DLD1 (cell line): ENCODE data around the gene KLK7.

Experiments used
- in situ Hi-C: cut with HindIII; loops from 2 replicates; pipeline ENCODE4 v1.10.0; 2017; ENCODE audit warnings: low sequenced_read_pairs

The KLK7 gene

GRCh38 chr19:50983625-50984292 is at the start of gene KLK7:
Gene KLK7, minus strand, starts transcription at chr19:50983917. Its CDS starts 1,518 bp downstream, at chr19:50982399.
- in situ Hi-C loops: no loop called here

GRCh38 chr19:51031880-51032225 is 48.1 kb upstream of the KLK7 start:
- in situ Hi-C loops: no loop called here

DNA sequence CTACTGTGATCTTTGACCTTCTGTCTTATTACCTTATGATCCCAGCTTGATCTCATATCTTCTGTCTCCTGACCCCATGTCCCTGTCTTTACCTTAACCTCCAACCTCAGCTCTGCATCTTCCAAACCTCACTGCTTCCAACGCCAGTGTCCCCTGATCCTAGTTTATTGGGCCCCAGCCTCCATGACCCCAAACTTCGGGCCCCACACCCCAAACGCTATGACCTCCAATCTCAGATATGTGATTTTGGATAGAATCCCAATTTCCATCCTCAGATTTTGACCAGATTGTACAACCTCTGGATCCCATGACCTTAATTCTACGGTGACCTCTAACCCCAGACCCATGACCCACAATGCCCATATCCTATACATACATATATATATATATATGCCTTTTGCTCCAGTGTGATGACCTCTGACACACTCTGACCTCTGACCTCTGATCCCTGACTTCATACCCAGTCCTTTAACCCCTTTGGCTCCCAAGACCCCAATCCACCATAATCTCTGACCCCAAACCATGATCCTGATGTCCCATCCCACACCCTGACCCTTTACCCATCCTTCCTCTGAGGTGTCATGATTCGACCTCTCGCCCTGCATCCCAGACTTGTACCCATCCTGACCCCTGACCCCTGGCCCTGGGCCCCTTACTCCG is 47.6 kb upstream of the KLK7 start:
- in situ Hi-C loops: no loop called here

- in situ Hi-C loops: no loop called here
Measured at GRCh38 chr19:51030631-51031030, 46.9 kb upstream of the KLK7 start.

DNA sequence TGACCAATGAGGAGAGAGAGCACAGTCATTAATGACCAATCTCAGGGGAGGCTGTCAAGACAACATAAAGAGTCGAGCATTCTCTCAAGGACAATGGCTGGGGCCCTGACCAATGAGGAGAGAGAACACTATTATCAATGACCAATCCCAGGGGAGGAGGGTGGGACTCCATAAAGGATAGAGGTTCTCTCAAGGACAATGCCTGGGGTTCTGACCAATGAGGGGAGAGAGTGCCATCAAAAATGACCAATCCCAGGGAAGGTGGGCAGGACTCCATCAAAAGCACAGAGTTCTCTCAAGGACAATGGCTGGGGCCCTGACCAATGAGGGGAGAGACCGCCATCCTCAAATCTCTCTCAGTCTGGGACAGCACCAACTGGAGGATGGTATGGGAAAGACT is 46.0 kb upstream of the KLK7 start:
- in situ Hi-C loops: no loop called here

DNA sequence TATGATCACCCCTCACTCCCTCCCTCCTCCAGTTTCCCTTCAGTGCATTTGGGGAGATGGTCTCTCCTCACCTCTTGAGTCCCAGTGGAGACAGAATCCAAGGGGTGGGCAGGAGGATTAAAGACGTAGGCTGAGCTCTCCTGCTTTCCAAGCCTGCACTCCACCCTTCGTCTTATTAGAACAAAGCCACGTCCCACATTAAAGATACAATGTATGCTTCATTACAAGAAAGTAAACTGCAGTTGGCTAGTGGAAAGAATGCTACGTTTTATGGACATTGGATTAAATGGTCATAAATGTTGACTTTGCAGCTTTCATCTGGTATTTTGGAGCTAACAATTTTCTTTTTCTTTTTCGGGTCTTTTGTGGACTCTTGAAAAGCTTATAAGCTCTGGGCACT is 44.2 kb upstream of the KLK7 start:
- in situ Hi-C loops: no loop called here

DNA sequence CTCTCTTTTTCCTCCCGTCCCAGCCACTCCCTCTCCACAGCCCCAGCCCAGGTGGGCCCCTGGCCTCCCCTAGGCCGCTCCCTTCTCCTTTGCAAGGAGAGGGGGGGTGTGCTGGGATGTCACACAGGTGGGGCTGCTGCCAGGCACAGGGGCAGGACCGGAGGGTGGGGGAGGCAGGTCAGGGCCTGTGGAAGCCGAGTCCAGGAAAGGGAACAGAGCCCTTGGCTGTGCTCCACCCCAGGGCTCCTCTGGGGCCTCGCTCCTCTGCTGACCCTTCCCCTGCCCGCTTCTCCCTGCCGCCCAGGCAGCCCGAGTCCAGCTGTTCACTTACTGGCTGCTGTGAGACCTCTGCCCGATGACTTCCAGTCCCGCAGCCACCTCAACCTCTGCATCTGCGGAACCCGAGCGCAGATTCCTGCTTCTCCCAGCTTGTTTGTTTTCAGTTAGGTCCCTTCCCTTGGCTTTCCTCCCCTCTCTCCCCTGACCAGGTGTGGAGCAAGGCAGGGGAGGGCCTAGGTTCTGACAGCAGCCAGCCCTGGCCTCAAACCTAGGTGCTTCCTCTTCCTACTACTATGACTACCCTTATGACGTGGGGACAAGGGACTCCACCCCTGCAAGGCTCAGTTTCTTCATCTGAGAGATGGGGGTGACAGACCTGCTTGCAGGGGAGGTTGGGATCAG is 43.5 kb upstream of the KLK7 start:
- in situ Hi-C loops: no loop called here

- in situ Hi-C loops: no loop called here
Measured at GRCh38 chr19:51026554-51026831, 42.8 kb upstream of the KLK7 start, which contains the start of gene KLK11. Gene KLK11, minus strand, starts transcription at chr19:51026616. Its CDS starts 985 bp downstream, at chr19:51025631.

DNA sequence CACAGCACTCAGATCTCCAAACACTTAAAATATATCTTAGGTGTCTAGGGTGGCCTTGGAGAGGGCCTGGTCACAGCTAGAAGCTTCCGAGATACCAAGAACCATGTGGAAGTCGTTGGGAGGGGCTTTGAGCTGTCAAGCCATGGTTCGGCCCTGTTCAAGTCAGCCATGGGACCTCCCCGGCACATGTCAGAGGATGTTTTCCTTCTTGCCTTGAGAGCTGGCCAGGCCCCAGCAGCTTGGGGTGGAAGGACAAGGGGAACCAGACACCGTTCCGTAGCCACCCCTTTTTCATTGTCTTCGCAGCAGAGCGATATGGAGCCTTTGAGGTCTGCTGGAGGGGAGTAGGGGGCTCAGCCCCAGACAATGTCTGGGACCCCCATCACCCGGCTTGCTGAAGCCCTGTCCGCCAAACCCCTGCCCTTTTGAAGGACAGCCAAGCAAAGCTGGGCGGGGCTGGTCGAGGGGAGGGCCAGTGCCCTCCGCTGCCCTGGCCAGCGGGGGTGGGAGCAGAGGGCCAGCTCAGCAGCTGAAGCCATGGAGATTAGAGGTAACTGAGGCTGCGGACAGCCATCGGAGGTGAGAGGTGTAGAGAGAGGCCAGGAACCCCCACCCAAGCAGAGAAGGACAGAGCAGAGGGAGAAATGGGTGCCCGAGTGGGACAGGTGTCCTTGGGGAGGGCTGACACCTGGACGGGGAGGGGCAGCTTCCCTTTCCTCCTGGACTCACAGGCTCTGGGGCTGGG is 42.3 kb upstream of the KLK7 start:
- in situ Hi-C loops: no loop called here

DNA sequence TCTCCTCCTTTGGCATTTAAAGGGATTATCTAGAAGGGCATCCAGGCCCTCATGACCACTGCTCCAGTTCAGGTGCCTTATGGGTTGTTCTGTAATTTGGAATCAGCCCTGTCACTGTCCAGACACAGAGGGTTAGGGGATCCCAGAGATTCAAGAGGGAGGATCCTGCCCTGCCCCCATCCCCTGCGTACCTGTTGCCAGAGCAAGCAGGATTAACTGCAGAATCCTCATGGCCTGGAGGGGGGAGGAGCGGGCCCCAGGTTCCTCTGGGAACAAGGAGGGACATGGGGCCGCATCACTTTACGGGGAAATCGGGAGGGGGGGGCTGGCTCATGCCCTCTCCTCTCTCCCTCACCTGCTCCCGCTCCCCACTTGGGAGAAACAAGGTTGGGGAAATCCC is 41.7 kb upstream of the KLK7 start:
- in situ Hi-C loops: no loop called here

DNA sequence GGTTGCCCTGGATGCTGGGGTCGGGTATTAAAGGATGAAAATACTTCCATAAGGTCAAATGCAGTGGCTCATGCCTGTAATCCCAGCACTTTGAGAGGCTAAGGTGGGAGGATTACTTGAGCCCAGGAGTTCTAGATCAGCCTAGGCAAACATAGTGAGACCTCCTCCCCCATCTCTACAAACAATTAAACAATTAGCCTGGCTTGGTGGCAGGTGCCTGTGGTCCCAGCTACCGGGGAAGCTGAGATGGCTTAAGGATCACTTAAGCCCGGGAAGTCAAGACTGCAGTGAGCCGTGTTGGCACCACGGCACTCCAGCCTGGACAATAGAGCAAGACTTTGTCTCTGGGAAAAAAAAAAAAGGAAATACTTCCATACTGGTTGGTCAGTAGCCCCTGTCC is 41.2 kb upstream of the KLK7 start:
- in situ Hi-C loops: no loop called here

- in situ Hi-C loops: no loop called here
Measured at GRCh38 chr19:51023946-51024345, 40.2 kb upstream of the KLK7 start.

DNA sequence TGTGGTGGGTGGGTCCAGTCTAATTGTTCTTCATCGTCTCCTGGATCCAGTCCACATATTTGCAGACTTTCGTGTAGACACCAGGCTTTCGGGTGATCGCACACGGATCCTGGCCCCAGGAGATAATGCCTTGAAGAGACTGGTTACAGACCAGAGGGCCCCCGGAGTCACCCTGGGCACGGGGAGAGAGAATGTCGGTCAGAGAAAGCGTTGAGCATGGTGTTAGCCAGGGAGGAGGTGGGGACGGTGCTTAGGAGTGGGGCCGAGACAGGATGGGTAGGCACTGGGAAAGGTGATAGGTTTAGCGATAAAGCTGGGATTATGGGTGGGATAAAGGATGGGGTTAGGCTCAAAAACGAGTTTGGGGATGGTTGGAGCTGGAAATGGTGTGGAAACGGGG is 38.8 kb upstream of the KLK7 start:
- in situ Hi-C loops: no loop called here

DNA sequence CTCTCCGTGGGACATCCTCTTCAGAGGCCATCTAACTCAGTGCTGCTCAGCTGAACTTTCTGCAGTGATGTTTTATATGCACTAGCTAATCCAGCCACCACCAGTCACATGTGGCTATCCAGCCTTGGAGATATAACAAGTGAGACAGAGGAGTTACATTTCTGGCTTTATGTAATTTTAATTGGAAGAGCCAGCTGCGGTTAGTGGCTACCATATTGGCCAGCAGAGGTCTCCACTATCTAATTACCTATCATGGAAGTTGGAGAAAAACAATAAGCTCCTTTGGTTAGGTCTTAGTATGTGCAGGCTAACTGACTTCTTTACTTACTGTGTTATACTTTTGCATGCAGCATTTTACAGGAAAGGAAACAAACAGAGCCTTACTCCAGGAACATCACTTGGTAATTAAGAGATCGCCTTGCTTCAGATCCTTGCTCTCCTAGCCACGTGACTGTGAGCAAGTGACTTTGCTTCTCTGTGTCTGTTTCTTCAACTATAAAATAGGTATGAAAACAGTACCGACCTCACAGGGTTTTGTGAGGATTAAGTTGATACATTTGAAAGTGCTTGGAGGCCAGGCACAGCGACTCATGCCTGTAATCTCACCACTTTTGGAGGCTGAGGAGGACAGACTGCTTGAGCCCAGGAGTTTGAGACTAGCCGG is 37.4 kb upstream of the KLK7 start:
- in situ Hi-C loops: no loop called here

DNA sequence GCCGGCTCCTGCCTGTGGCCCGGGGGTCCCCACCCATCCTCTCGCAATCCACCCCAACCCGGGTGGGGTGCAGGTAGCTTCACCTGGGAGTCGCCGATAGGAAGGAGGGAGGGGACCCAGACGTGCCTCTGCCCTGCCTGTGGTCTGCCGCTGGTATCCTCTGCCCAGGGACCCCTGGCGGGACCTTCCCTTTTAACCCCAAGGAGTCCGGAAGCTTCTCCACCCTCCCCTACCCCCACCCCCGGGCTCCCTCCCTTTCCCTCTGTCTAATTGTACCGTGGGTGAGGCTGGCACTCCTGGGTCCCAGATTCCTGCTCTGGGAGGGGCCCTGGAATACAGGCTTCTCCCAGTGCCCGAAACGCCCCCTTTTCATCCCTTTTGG is 35.8 kb upstream of the KLK7 start, which contains the start of gene KLK10:
Gene KLK10 (minus strand): TSS at position 166 of the 382 bp plus-strand sequence. CDS start 579 bp downstream, outside the sequence.
- in situ Hi-C loops: no loop called here

DNA sequence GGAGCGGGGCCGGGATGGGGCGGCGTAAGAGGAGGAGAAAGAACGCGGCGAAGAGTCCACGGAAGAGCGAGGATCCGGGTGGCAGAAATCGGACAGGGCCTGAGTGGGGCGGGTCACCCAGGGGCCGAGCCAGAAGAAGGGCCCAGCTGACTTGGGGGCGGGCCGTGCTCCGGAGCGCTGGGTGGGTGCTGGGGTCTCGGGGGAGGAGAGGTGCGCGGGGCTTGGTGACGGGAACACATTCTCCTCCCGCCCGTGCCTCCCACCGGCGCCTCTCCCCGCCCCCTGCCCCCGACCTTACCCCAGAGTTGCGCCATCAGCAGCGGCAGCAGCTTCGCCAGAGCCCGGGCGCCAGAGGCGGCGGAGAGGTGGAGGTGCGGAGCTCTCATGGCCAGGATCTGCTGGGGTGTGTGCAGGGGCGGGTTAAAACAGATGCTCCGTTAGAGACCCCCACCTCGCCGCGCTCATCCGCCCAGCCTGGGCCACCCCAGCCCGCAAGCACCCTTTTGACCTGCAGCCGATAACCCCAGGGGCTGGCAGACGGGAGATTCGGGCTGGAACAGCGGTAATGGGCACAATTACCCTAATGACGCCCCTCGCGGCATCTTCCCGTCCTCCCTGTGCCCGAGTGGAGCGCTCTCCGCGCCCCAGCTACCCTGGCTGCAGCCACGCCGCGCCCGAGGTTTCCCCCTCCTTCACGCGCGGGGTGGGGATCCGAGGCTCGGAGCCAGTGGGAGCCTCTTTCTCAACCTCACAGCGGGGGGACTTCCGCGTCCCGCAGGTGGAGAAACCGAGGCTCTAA is 35.2 kb upstream of the KLK7 start:
- in situ Hi-C loops: no loop called here

DNA sequence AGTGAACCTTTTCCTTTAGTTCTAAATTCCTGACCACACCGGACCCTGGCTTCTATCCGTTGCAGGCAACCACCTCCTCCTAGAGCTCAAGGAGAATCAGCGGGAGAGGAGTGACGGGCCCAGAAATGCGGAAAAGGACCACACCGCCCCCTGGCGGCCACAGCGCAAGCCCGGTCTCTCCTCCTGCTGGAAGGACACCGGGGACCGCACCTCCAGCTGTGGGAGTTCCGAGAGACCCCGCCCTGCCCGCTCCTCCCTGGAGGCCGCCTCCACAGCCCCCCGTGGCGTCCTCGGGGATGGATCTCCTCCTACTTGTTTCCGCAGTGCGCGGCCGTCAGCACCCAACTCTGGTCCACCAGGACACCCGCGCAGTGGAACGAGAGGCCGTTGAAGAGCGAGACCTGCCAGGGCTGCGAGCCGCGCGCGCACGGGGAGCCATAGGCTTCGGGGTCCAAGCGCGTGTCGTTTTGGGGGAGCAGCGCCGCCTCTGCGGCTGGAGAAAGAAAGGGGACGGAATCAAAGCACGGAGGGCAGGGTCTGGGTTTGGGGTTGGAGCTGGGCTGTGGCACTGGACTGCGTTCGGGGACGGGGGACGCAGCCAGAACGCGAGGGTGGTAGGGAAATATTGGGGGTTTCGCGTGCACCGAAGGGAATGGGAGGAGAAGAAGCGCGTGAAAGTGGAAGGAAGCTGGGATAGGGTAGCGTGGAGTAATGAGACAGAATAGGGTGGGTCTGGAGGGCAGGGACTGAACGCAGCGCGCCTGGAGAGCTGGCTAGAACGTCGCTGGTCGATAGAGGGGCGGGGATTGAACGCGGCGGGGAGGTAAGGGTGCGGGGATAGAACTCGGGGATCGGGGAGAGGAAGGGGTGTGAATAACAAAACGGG is 33.3 kb upstream of the KLK7 start:
- in situ Hi-C loops: no loop called here

- in situ Hi-C loops: no loop called here
Measured at GRCh38 chr19:51015691-51016267, 32.1 kb upstream of the KLK7 start.

- in situ Hi-C loops: no loop called here
Measured at GRCh38 chr19:51014242-51014641, 30.5 kb upstream of the KLK7 start.
